ENCODE measurements around the gene WDFY4. TPM values are rescaled to one million over a fixed set of nuclear protein-coding genes. Genes with fewer than 3 reads are reported as not detected.

The WDFY4 gene
- total RNA-seq, 1 experiment from 2014 or later = 0.22 TPM

DNA sequence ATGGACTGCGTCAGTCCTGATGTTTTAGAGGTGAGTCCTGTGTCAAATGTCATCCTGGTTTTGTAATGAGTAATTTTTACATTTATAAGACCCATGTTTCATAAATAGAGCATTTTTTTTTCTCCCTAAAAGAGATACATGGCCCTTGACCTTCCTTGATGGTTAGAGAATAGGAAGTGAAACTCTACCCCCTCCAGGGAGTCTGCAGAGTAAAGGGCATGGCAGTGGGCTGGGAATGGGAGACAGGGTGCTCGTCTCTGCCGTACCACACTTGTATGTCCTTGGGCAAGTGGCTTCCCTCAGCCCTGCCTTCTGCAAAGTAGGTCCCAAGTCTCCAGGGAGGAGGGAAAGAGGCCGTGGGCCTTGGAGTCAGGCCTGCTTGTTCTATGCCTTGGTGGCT lies 63.9 kb downstream of the WDFY4 start:
- ChIA-PET POLR2A (no interaction called here), CTCF (no interaction called here), RAD21 (ENCODE audit: low non-redundant PET in 1 of 2, low total read pairs in 2 of 2, uncharacterized antibody in 2 of 2, unreplicated experiment in 2 of 2) (no interaction called here)
- no peaks in the 10 kb centered on the region for H3K79me2 ChIP-seq (ENCODE audit: insufficient read depth, low read length)
- H3K9ac ChIP-seq (ENCODE audit: low read length) = no peak overlapping the region
- H3K4me1 ChIP-seq (ENCODE audit: control insufficient read depth in 1 of 2, insufficient read depth in 2 of 2, low read length in 2 of 2) = no peaks in the 10 kb centered on the region
- no peaks in the 10 kb centered on the region for H4K20me1 ChIP-seq (ENCODE audit: insufficient read depth)
- no peak overlapping the region for H2AFZ ChIP-seq (ENCODE audit: low read depth, low read length, poor library complexity, severe bottlenecking)
- TF ChIP-seq EGR1 (IDR thresholded peaks at IDR 0.05; ENCODE audit: low read depth) (no peak), YY1 (IDR thresholded peaks at IDR 0.05; ENCODE audit: extremely low read depth, insufficient replicate concordance, low read depth, low read length) (no peak), CEBPB (IDR thresholded peaks at IDR 0.05; ENCODE audit: low read depth) (no peak), EZH2phosphoT487 (IDR thresholded peaks at IDR 0.05; ENCODE audit: borderline replicate concordance) (no peak), SP1 (IDR thresholded peaks at IDR 0.05; ENCODE audit: low read depth) (no peak), JUND (IDR thresholded peaks at IDR 0.05) (no peak), EZH2 (IDR thresholded peaks at IDR 0.05) (no peak)
- TF ChIP-seq, protein P1, sequence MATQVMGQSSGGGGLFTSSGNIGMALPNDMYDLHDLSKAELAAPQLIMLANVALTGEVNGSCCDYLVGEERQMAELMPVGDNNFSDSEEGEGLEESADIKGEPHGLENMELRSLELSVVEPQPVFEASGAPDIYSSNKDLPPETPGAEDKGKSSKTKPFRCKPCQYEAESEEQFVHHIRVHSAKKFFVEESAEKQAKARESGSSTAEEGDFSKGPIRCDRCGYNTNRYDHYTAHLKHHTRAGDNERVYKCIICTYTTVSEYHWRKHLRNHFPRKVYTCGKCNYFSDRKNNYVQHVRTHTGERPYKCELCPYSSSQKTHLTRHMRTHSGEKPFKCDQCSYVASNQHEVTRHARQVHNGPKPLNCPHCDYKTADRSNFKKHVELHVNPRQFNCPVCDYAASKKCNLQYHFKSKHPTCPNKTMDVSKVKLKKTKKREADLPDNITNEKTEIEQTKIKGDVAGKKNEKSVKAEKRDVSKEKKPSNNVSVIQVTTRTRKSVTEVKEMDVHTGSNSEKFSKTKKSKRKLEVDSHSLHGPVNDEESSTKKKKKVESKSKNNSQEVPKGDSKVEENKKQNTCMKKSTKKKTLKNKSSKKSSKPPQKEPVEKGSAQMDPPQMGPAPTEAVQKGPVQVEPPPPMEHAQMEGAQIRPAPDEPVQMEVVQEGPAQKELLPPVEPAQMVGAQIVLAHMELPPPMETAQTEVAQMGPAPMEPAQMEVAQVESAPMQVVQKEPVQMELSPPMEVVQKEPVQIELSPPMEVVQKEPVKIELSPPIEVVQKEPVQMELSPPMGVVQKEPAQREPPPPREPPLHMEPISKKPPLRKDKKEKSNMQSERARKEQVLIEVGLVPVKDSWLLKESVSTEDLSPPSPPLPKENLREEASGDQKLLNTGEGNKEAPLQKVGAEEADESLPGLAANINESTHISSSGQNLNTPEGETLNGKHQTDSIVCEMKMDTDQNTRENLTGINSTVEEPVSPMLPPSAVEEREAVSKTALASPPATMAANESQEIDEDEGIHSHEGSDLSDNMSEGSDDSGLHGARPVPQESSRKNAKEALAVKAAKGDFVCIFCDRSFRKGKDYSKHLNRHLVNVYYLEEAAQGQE (IDR thresholded peaks at IDR 0.05; ENCODE audit: low read depth) = no peak
- DNase-seq (ENCODE audit: low read depth, low spot score) = no peak
- no peaks in the 10 kb centered on the region for H3K36me3 ChIP-seq (ENCODE audit: control insufficient read depth in 1 of 2, insufficient read depth in 2 of 2, low read length in 2 of 2)
- H3K27ac ChIP-seq (ENCODE audit: low read depth, low read length) = no peak overlapping the region
- H3K4me2 ChIP-seq (ENCODE audit: low read length) = no peak overlapping the region
- no peaks in the 10 kb centered on the region for H3K9me2 ChIP-seq (ENCODE audit: insufficient read depth)
- no TSS peak for BruUV-seq (replicated peaks)
- ATAC-seq = no peak
- intact Hi-C loops (cut with micrococcal nuclease) = no loop called here
- H3K27me3 ChIP-seq (ENCODE audit: insufficient read depth, low read length) = peaks cover 8% of the 10 kb centered on the region; the same call in 1 of the 2 replicates
- H3K4me3 ChIP-seq (replicated peaks in 1 of 2; ENCODE audit: low read depth in 1 of 2, low read length in 2 of 2) = no peak overlapping the region
- no peaks in the 10 kb centered on the region for H3K9me3 ChIP-seq (ENCODE audit: control insufficient read depth in 1 of 2, insufficient read depth in 1 of 2, low read depth in 1 of 2, low read length in 2 of 2)
